Limb (tissue), 2 donors: ENCODE results near the gene SNX32.
"Not testable (repeated sequence)": the region's sequence is repeated elsewhere in the genome, so short reads cannot be mapped to it uniquely, and the experiment has no call there.

Source experiments
- DNase-seq, 2 donors: peaks; one replicate each; pipeline ENCODE4 v3.0.0-alpha.2; 2016; ENCODE audit errors: extremely low spot score in 2 of 2

The SNX32 gene

DNA sequence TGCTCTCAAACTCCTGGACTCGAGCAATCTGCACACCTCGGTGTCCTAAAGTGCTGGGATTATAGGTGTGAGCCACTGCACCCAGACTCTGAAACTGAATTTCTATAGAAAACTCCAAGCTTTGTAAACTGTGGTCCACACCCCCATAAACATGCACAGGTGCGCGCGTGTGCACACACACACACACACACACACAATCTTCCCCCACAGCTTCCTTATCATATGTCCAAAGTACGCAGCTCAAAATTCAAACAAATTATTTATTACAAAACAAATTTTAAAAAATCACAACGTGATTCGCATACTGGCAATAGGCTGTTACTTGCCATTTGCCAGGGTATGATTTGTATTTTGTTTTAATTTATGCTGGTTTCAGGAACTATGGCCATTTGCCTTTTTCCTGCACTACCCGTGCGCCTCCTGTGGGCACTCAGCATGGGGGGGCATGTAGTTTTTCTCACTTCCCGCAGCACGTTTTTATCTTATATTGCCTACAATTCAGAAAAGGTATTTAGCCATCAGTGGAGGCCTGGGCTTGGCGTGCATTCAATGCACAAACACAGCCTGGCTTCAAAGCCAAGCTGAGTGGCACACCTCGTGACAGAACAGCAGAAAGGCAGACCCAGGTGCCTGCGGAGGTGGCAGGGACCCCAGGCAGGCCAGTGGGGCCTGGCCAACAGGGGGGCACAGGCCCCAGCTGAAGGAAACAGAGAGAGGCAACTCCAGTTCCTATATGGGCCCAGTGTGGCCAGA, 10.8 kb upstream of the SNX32 start:
- no peak for DNase-seq

DNA sequence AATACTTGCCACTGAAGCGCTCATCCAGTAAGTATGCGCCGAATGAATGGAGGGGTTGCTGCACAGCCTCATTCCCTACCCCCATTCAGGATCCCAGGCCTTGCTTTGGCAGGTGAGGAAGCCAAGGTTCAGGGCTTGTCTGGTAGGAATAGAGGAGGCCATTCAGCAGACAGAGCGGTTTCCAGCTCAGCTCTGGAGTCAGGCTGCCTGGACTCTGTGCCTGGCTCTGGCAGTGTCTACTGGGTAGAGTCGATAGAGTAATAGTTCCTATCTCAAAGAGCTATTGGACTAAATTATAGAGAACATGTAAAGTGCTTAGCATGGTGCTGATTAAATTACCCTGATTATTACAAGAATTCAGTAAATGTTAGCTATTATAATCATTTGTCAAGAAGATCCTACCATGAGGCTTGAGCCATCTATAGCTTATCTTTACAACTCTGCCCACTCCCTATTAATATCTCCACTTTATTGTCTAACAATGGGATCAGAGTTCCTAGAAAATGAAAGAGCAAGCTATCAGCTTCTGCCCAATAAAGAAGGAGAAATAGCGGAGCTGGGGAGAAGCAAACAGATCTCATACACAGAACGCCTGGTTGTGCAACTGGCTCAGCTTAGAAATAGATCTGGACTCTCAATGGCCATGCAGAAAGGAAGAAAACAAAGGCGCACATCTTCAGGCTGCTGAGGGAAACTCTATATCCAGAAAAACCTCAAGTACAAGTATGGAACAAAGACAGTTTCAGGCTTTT, 6.6 kb upstream of the SNX32 start:
- DNase-seq = no peak

DNA sequence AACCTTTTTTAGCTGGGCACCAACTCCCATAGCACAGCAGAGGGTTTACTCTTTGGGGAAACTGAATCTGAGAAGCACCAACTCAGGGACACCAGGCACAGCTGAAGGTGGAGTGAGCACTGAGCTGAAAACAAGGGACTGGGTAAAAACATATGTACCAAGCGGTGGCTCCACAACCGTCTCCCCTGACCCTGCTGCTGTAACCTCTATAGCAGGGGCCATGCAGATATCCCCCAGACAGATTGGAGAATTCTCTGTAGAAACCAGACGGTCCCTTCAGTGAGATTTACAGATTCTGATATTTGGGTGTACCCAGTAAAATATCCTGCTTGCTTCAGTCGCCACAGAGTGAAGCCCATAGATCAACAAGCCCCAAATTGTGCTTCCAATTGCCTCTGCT, 4.3 kb upstream of the SNX32 start:
- DNase-seq = no peak

DNA sequence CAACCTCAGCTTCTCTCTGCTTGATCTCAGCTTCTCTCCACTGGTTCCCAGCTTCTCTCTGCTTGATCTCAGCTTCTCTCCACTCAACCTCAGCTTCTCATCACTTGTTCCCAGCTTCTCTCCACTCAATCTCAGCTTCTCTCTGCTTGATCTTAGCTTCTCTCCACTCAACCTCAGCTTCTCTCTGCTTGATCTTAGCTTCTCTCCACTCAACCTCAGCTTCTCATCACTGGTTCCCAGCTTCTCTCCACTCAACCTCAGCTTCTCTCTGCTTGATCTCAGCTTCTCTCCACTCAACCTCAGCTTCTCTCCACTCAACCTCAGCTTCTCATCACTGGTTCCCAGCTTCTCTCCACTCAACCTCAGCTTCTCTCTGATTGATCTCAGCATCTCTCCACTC, 1.5 kb upstream of the SNX32 start:
- not testable (repeated sequence) for DNase-seq

DNA sequence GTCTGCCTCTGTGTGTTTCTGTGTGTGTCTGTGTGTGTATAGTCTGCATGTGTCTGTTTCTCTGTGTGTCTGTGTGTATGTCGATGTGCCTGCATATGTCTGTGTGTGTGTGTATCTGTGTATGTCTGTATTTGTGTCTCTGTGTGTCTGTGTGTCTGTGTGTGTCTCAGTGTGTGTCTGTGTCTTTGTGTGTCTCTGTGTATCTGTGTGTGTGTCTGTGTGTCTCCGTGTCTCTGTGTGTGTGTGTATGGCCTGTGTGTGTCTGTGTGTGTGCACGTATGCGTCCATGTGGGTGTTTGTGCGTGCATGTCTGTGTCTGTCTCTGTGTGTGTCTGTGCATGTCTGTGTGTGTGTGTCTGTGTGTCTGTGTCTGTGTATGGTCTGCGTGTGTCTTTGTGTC, 439 bp downstream of the SNX32 start:
- no peak for DNase-seq

DNA sequence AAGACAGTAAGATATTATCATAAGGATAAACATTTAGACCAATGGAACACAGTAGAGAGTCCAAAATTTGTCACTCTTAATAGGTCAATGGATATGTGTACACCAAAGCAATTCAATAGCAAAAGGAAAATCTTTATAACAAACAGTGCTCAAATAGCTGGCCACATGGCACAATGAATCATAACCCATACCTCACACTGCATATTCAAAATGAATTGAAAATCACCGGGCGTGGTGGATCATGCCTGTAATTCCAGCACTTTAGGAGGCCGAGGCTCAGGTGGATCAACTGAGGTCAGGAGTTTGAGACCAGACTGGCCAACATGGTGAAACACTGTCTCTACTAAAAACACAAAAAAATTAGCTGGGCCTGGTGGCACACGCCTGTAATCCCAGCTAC, 8.4 kb downstream of the SNX32 start:
- DNase-seq = no peak

DNA sequence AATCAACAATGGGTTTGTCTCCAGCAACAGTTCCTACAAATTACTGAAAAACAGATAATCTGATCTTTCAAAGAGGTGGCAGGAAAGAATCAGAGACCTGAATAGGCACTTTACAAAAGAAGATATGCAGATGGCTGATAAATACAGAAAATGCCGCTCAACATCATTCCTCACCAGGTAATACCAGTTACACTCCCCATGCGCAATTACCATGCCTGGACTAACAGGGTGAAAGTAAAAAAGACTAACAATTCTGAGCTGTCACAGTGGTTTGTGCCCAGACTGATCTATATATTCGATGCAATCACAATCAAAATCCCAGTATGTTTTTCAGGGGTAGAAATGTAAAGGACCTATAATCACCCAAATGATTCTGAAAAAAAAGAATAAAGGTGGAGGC, 10.0 kb downstream of the SNX32 start:
- DNase-seq = no peak

DNA sequence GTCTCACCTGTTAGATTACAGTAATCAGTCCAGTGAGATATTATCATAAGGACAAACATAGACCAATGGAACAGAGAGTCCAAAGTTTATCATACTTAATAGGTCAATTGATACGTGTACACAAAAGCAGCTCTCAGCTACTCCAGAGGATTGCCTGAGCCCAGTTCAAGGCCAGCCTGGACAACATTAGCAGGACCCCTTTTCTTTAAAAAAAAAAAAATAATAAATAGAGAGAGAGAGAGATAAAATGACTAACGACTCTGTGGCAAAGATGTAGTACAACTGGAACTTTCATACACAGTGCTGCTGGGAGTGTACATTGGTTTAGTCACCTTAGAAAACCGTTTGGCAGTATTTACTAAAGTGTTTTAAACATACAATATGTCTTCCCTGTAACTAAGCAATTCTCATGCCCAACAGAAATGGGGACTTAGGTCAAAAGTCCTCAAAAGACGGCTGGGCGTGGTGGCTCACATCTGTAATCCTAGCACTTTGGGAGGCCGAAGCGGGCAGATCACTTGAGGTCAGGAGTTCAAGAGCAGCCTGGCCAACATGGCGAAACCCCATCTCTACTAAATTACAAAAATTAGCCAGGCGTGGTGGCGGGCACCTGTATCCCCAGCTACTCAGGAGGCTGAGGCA, 10.6 kb downstream of the SNX32 start:
- no peak for DNase-seq

DNA sequence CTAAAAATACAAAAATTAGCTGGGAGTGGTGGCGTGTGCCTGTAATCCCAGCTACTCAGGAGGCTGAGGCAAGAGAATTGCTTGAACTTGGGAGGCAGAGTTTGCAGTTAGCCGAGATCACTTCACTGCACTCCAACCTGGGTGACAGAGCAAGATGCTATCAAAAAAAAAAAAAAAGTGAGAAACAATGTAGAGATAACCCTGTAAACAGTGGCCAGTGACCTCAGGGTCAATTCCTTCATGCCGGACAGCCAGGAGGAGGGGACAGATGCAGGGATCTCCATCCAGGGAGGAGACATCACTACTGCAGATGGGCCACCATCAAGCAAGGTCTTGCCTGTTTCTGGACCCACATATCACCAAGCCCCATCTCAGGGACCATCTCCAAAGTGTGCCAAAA, 14.0 kb downstream of the SNX32 start:
- DNase-seq = no peak

DNA sequence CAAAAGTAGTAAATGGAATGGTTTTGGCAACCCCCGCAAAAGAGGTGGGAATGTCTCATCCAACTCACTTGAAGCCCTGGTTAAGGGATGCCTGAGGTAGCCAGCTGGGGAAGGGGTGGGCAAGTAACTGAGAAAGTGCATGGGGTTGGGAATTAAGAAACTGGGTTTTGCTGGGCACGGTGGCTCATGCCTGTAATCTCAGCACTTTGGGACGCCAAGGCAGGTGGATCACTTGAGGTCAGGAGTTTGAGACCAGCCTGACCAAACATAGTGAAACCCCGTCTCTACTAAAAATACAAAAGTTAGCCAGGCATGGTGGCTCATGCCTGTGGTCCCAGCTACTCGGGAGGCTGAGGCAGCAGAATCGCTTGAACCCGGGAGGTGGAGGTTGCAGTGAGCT, 14.9 kb downstream of the SNX32 start:
- not testable (repeated sequence) for DNase-seq

DNA sequence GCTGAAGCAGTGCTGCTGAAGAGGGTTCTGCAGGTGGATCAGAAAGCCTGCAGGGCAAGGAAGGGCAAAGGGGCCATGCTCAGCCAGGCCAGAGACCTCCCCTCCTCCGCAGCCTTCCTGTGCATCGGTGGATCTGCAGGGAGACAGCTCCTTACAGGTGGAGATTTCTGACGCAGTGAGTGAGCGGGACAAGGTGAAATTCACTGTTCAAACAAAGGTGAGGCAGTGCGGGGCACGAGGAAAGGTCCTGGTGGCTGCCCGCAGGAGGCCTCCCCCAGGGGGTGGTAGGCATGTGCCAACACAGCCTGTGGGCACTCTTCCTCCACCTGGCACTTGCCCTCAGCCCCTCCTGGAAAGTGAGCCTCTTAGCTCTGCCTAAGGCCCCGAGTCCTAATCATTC, 15.6 kb downstream of the SNX32 start:
- DNase-seq = peak in 1 of 2 donors; percentile 24

DNA sequence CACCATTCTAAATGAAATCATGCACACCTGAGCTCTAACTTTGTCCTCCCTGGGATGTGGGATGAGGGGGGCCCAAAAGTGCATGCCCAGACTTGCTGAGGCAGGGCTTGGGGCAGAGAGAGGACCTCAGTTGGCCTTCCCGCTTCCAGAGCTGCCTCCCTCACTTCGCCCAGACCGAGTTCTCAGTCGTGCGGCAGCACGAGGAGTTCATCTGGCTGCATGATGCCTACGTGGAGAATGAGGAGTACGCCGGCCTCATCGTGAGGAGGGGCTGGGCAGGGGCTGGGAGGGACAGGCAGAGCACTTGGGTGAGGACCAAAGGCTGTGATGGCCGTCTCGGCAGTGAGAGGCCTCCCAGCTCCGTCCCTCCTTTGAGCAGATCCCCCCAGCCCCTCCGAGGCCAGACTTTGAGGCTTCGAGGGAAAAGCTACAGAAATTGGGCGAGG, 16.0 kb downstream of the SNX32 start:
- DNase-seq = no peak

DNA sequence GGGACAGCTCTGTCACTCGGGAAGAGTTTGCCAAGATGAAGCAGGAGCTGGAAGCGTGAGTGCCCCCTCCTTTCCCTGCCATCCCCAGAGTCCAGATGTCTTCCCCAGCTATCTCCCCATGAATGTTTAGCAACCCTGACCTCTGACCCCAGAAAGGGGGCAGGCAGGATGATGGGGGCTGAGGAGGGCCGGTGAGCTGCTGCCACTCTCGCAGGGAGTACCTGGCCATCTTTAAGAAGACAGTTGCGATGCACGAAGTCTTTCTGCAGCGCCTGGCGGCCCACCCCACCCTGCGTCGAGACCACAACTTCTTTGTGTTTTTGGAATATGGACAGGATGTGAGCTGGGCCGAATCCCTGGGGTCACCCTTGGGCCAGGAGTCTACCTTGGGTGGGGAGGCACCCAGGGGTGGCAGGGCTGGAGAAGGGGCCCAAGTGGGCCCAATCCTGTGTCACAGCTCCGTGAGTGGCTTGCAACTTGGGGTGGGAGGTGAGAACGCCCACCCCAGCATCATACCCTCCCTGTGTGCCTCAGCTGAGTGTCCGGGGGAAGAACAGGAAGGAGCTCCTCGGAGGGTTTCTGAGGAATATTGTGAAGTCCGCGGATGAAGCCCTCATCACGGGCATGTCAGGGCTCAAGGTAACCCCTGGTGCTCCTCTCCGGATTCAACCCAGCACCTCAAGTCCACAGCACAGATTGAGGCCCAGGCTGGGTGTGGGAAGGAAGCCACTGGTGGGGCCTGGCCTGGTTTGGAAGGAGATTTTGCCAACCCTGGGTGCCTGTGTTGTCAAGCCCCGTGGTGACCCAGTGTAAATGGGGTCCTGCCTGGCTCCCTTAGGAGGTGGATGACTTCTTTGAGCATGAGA, 16.7 kb downstream of the SNX32 start:
- DNase-seq = peak in 1 of 2 donors; percentile 30

DNA sequence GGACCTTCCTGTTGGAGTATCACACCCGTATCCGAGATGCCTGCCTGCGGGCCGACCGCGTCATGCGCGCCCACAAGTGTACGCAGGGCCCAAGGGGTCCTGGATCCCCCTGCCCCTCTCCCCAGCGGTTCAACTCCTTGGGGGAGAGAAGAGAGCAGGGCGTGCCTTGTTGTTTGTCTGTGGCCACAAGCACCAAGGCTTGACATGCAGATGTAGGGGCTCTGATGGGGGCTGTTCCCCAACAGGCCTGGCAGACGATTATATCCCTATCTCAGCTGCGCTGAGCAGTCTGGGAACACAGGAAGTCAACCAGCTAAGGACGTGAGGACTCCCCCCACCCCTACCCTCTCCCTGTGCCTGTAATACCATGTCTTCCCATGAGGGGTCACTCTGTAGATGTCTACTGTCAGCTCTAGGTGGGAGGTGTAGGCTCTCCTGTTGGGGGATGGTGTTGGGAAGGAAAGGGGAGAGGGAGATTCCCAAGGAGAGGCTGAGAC, 17.4 kb downstream of the SNX32 start:
- peak in 1 of 2 donors; percentile 26 for DNase-seq

DNA sequence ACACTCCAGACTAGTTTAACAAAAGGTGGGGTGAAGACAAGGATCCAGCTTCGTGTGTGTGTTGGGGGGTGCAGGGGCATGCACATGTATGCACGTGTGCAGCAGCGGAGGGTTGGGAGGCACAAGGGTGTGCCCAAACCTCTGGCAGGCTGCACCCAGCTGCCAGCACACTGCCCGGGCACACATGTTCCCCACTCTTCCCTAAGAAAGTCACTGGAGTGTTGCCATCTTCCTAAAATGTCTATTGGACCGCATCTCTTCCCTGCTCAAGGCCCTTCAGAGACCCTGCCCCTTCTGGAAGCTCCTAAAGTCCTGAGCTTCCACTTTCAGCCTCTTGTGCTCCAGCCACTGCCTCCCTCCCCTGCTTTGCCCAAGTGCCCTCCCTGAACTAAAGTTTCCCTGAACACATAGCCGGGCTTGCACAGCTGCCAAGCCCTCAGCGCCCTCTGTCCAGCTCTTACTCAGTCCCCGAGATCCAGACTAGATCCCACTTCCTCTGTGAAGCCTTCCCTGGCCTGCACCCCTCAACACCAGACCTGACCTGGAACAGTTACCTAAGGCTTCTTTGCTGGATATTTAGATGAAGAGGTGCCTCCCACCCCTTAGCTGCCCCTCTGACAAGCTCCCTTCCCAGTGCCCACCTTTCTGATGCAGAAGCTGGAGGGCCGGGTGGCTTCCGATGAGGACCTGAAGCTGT, 18.2 kb downstream of the SNX32 start:
- no peak for DNase-seq

DNA sequence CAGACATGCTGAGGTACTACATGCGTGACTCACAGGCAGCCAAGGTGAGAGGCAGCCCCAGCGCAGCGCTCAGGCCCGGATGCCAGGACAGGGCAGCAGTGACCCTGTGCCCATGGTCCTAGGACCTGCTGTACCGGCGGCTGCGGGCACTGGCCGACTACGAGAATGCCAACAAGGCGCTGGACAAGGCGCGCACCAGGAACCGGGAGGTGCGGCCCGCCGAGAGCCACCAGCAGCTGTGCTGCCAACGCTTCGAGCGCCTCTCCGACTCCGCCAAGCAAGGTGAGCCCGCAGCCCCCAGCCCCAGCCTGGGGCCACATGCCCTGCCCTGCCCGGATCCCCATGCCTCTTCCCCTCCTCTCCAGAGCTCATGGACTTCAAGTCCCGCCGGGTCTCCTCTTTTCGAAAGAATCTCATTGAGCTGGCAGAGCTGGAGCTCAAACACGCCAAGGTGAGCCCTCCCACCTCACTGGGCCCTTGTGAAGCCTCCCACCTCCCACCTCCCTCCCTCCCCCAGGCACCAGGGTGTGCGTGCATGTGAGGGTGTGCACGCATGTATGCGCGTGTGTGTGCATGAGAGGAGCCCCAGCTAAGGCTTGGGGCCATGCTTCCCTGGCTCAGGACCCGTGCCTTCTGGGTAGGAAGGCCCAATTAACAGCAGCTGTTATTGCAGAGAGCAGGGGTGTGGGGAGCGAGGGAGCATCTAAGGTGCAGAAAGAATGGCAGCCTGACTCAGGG, 18.9 kb downstream of the SNX32 start:
- peak in 1 of 2 donors; percentile 25 for DNase-seq

DNA sequence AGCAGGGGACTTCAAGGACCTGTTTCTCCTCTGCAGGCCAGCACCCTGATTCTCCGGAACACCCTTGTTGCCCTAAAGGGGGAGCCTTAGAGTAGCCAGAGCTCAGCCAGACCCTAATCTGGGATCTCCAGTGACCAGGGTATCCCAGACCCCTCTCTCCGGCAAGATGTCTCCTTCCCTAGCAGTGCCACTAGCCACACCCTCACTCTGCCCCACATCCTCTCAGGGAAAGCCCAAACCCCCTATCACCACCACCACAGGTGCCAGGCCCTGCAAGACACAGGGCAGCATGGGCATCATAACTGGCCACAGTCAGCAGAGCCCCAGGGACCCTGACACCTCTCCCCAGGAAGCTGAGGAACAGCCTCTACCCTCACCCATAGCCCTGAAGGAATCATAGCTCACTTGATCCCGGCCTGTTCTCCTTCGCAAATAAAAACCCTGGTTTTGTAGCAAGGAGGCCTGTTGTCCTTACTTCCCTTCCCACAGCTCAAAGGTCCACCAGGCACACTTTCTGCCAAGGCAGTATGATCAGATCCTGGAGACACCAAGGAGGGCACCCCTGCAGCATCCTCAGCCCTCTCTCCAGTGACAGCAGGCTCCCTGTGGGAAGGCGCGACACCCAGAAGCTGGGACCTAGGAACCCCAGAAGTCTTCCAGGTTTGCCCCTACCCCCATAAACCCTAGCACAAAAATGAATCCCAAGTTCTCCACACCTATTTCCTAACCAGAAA, 19.6 kb downstream of the SNX32 start:
- no peak for DNase-seq

DNA sequence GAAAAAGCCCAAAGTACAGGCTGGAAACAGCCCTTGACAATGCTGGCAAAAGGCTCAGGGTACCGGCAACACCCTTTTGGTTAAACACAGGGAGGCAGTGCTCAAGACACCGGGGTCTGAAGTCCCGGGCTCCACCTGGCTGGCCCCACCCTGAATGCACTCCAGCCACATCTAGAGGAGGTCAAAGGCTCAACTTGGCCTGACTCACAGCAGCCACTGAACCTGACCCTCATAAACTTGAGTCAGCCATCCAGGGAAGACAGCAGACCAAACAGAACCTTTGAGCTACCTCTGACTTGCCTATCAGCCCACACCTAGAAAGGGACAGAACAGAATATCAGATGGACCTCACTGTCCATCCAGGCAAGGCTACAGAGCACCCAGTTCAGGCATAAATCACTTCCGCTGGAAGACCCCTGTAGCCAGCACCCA, 20.4 kb downstream of the SNX32 start:
- DNase-seq = no peak
